Amygdala (tissue), 56 donors: Measurements from ENCODE around the gene RABEPK.
A peak's percentile ranks its signal among the peaks of the same experiment; 100 is the strongest.
"Not testable (repeated sequence)": the region's sequence is repeated elsewhere in the genome, so short reads cannot be mapped to it uniquely, and the experiment has no call there.

Experiments
- DNase-seq, 56 donors: peaks; one replicate each; lab custom pipeline; 2025; lab: John Stamatoyannopoulos, UW

RABEPK gene, protein sequence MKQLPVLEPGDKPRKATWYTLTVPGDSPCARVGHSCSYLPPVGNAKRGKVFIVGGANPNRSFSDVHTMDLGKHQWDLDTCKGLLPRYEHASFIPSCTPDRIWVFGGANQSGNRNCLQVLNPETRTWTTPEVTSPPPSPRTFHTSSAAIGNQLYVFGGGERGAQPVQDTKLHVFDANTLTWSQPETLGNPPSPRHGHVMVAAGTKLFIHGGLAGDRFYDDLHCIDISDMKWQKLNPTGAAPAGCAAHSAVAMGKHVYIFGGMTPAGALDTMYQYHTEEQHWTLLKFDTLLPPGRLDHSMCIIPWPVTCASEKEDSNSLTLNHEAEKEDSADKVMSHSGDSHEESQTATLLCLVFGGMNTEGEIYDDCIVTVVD

DNA sequence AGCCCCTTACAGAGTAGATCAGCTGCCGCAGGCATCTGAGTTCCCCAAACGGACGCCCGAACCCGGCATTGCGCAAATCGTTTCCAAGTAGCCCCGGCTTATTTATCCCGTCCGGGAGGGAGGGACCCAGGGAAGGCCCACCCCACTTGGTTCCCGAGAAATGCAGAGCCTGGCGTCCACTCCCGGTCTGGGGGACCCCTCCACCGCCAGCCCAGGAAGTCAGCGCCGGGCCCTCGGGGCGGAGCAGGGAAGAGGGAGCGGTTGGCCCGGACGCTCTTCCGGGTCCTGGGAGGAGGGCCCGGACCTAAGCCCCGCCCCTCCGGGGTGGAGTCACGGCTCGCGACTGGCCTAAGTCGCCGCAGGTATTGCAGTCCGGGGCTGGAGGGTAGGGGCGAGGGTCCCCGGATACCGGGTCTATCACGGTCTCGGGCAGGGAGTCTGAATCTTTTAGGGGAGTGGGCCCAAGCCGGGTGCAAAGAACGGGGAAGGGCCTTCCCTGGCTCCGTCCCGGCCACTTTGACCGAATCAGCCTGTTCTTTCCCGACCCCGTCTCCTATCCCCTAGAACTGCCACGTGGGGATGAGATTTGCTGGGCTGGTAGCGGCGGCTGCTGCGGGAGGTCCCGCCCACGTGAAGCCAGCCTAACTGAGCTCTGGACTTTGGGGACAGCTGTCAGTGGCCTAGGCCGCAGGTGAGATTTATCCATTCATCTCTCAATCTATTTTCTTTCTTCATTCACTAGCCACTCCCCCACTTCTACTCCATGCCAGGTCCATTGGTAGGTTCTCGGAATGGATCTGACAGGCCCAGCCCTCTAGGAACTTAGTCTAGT lies at the start of gene RABEPK:
Gene RABEPK (plus strand): TSS at position 327 of the 832 bp plus-strand sequence. CDS start 2,472 bp downstream, outside the sequence.
- DNase-seq, result peak; percentile 35 to 91 (median 78)

DNA sequence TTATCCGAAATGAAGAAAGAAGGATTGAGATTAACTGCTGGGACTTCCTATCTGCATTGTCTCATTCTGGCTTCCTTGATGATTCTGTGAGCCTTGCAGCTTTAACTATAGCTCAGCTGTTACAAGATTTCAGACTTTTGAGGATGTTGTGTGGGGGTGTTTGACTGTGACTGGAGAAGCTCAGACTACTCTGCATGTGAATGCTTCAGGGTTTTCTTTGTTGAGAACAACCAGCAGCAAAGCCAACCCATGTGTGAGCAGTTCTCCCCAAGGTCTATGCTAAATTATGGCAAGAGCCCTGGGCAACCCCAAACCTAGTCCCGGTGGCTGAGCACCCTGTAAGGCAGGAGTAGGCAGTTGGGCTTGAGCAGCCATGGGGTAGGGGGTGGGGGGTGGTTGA lies 48.6 kb upstream of the RABEPK start:
- DNase-seq, result peak in 2 of 56 donors; percentile 1 to 2

DNA sequence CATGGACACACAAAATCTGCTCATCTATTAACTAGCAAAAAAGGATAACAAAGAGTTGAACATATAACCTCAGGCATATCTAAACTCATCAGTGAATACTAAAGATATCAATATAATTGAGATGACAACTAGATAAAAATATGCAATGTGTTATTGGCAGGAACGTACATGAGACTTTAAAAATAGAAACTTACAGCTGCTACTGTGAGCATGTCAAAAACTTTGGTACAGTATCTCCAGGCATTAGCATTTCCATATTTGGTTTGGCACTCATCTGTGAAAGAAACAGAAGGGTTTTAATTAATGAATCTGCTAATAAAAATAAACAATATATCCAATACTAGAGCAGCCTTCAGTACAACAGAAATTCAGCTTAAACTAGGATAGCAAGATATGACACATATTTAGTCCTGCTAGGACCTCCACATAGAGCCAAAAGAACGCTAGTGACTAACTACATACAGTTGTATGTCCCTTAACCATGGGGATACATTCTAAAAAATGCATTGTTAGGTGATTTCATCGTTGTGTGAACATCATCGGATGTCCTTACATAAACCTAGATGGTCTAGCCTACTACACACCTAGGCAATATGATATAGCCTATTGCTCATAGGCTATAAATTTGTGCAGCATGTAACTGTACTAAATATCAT lies 46.5 kb upstream of the RABEPK start:
- DNase-seq, result no peak

DNA sequence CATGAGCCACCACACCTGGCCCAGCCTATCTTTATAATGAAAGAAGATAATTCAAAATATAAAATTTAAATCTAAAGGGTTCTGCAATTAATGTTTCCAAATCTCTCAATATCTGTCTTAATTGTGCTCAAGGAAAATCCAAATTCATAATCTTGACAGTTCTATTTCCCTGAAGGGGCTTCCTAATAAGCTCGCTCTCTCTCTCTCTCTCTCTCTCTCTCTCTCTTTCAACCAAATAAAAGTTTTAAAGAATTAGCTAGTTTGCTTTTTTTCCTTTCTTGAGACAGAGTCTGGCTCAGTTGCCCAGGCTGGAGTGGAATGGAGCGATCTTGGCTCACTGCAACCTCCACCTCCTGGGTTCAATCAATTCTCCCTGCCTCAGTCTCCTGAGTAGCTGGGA lies 43.8 kb upstream of the RABEPK start:
- no peak for DNase-seq

DNA sequence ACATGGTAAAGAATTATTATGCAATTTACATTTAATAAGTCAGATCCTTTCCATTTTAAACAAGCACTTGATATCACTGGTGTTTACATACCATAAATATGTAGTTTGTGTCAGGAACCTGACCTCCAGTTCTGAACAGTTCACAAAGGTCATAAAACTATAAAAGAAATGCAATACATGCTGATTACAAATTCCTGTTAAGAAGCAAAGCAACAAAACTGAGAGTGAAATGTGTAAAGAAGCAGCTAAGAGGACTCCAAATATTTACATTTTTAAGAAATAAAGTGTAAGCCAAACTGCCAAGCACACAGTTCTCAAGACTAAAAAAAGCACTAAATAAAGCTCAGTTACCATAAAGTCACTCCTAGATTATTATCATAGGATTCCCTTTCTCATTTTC lies 39.6 kb upstream of the RABEPK start:
- no peak for DNase-seq

DNA sequence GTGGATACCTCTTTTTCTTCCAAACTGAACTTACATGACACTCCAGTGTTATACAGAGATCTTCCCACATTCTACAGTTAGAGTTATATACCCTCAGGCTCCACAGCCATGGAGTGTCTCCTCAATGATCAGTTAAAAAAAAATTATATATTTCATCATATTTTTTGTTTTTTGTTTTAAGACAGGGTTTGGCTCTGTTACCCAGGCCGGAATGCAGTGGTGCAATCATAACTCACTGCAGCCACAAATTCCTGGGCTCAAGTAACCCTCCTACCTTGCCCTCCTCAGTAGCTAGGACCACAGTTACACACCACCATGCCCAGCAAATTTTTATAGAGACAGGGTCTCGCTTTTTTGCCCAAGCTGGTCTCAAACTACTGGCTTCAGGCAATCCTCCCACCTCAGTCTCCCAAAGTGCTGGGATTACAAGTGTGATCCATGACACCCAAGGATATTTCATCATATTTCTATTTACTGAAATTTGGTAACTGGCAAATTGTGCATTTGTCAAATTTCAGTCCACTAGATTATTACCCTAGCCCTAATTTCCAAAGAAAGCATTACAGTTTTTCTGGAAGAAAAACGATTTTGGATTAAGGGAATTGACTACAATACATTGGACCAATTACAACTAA lies 38.9 kb upstream of the RABEPK start:
- no peak for DNase-seq

DNA sequence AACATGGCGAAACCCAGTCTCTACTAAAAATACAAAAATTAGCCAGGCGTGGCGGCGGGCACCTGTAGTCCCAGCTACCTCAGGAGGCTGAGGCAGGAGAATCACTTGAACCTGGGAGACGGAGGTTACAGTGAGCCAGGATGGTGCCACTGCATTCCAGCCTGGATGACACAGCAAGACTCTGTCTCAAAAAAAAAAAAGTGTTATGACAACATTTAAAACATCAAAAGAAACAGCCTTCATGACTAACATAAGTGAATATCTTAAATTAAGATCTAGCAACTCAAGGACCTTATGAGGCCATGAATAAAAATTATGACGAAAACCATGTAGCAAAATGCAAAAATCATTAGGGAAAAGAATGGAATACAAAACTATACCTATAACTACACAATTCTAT lies 37.5 kb upstream of the RABEPK start:
- not testable (repeated sequence) for DNase-seq

DNA sequence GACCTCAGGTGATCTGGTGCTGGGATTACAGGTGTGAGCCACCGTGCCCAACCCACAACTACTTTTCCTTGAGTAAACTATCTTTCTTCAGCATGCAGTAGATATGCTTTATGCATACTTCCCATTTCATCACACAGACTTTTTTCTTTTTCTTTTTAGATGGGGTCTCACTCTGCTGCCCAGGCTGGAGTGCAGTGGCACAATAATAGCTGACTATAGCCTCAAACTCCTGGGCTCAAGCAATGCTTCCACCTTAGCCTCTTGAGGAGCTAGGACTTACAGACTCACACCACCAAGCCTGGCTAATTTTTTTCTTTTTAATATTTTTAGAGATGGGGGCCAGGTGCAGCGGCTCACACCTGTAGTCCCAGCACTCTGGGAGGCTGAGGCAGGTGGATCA lies 33.6 kb upstream of the RABEPK start:
- no peak for DNase-seq

DNA sequence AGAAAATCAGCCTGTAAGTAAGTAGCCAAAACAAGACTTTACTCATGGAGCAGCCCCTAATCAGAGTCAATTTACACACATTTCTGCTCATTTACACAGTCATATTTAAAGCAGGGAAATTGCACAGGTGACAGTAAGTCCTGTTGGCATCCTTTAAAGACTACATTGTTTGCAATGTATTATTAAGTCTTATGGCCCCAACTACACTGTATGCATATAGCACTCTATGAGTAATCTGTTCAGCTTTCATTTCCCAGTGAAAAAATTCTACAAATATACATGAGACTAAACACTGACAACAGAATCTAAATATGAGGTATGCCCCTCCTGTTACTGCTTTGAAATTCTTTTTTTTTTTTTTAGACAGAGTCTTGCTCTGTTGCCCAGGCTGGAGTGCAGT lies 30.4 kb upstream of the RABEPK start:
- DNase-seq, result no peak

DNA sequence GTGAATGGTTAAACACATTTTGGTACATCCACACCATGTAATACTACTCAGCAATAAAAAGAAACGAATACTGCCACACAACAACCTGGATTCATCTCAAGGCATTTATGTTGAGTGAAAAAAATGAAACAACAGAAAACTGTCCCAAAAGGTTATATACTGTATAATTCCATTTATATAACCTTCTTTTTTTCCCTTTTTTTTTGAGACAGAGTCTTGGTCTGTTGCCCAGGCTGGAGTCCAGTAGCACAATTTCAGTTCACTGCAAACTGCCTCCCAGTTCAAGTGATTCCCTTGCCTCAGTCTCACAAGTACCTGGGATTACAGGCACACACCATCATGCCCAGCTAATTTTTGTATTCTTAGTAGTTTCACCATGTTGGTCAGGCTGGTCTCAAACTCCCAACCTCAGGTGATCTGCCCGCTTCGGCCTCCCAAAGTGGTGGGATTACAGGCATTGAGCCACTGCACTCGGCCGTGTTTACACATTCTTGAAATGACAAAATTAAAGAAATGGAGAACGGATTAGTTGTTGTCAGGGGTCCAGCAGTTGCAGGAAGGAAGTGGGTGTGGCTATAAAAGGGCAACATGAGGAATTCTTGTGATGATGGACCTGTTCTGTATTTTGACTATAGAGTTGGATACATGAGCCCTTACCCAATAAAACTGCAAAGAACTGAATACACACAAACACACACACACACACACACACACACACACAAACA lies 28.1 kb upstream of the RABEPK start:
- DNase-seq, result no peak

DNA sequence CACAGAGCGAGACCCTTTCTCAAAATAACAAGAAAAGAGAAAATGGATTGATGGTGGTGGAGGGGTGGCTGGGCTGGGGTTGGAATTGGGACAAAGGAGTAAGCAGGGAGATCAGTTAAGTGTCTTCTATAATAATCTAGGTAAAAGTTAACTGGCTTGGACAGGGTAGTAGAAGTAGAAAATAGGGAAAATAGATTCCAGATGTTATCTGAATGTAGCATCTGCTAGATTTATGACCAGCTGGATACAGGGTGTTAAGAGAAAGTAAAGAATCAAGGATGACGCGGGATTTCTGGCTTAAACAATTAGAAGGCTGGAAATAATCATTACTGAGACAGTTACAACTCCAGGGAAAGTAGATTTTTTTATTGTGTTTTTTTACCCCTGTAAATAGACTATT lies 23.7 kb upstream of the RABEPK start:
- DNase-seq, result no peak

DNA sequence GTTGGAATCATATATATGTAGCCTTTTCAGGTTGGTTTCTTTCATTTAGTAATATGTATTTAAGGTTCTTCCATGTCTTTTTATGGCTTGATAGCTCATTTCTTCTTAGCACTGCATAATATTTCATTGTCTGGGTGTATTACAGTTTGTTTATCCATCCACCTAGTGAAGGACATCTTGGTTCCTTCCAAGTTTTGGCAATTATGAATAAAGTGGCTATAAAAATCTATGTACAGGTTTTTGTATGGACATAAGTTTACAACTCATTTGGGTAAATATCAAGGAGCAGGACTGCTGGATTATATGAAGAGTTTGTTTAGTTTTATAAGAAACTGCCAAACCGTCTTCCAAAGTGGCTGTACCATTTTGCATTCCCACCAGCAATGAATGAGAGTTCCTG lies 22.5 kb upstream of the RABEPK start:
- DNase-seq, result no peak

DNA sequence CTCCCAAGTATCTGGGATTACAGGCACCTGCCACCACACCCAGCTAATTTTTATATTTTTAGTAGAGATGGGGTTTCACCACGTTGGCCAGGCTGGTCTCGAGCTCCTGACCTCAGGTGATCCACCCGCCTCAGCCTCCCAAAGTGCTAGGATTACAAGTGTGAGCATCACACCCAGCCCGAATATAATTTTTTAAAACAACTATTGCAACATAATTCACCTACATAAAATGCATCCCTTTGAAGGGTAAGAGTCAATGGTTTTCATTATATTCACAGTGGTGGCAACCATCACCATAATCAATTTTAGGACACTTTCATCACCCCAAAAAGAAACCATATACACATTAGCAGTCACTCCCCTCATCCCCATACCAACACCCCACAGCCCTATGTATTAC lies 20.6 kb upstream of the RABEPK start:
- not testable (repeated sequence) for DNase-seq

DNA sequence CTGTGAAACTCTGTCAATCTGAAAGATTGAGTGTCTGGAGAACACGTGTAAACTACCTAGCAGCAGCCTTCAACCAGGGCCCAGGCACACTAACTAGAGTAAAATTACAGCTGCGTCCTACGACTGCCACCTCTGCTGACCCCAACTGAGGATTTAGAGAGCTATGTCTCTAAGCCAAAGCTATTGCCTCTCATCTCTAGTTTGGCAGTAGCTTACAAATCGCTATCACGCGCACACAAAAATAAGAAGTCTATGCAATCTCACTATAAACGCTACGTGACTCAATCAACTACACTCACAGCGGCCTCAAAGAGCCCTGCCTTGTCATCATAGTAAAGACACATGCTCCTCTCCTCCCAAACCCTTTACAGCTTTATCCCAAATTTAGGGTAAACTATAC lies 19.5 kb upstream of the RABEPK start:
- DNase-seq, result no peak

DNA sequence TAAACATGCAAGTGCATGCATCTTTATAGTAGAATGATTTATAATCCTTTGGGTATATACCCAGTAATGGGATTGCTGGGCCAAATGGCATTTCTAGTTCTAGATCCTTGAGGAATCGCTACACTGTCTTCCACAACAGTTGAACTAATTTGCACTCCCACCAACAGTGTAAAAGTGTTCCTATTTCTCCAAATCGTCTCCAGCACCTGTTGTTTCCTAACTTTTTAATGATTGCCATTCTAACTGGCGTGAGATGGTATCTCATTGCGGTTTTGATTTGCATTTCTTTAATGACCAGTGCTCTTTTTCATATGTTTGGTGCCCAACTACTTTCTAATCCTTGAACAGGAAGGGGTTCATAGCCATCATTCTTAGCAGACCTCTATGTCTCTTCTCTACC lies 18.6 kb upstream of the RABEPK start:
- not testable (repeated sequence) for DNase-seq

DNA sequence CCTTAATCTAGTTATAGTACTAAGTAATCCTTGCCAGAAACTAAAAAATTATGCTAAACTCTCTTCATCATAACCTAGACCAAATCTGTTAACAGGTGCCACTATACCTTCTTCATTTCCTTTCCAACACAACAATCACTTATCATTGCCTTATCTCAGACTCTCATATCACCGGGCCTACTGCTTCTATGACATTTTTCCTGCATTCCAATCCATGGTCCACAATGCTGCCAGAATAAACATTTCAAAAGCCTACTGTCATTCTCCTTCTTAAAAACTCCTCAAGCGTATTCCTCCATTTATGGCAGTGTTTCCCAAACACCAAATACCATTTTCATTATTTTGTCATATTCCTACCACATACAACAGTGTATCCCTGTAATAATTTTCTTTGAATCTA lies 17.3 kb upstream of the RABEPK start:
- no peak for DNase-seq

DNA sequence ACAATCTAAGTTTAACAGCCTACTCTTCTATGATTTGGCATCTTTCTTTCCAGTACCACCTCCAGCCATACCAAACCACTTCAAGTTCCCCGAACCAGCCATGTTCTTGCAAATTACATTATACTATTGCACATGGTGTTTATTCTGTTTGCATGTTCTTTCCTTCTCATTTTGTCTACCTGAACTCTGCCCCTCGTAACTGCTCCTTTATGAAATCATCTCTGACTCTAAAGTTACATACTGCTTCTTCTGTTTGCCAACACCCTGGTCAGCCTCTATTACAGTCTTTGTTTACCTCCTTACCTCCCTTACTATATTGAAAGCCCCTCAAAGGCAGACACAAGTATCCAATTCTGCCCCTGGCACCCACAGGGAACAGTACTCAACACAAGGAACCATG lies 16.8 kb upstream of the RABEPK start:
- no peak for DNase-seq

DNA sequence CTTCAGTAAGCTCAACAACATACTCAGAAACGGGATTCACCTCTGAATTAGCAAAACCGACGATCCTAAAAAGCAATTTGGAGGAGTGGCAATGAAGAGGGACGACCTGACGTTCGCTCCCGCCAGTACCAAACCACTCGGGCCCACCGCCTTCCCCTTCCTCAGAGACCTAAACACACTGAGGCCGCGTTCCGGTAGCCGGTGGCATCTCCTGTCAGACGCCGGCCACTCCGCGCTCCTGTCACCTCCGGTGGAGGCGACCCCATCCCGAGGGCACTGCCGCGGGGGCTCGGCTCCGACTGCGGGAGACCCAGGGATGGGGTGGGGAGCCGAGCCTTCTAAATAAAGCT lies 11.4 kb upstream of the RABEPK start:
- DNase-seq, result peak in 5 of 56 donors; percentile 17 to 43 (median 32)

DNA sequence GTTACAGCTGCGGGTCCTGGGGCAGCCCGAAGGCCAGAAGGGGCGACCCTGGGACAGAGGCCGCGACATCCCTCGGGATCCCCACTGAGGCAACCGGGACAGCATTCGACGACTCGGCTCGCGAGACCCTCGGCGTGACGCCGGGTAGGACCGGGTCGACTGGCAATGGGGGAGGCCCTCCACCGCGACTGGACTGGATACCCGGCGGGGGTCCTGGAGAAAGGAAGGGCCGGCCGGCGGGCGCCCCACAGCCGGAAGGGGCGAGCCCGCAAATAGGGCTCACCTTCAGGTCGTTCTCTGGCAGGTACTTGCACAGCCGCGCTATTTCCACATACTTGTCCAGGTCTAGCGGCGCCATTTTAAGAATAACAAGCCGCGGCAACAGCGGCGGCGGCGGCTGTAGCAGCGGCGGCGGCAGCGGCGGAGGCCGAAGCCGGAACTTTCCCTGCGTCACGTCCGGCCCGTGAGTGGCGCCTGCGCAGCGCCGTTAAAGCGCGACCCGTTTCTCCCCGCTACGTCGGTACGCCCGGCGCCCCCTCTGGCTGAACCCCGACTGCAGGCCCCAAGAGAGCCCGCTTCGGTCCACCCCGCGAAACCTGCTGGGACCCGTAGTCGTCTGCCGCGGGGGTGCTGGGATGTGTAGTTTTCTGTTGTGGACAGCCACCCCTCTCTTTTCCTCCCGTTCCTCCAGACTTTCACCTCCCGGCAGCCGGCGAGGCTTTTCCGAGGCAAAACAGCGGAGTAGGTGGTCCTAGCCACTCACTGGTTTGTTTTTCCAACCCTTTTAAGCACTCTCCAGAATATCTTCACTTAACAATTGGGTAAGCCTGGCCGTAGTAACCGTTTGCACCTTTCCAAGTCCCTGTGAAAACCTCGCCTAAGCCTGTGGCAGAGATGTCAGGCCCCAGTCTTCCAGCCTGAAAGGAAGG lies 10.7 kb upstream of the RABEPK start, which contains the start of gene PPP6C:
Gene PPP6C (minus strand): TSS at position 443 of the 929 bp plus-strand sequence. CDS start 85 bp downstream, at position 358.
- DNase-seq, result peak; percentile 12 to 98 (median 95)
